Activated T-cell treated with anti-CD3 and anti-CD28 coated beads for 4 hours (primary cell): Measurements from ENCODE around the gene OPRL1.
"Not testable (repeated sequence)": the region's sequence is repeated elsewhere in the genome, so short reads cannot be mapped to it uniquely, and the experiment has no call there.

Experiments
- DNase-seq: peaks from one replicate; pipeline ENCODE4 v3.0.0-alpha.2; 2020

OPRL1 gene

GRCh38 chr20:64106435-64106961, 26.6 kb downstream of the OPRL1 start:
- DNase-seq = no peak

- DNase-seq = no peak
Observed at GRCh38 chr20:64106981-64107735, 27.3 kb downstream of the OPRL1 start, which contains the start of gene NPBWR2. TSS of gene NPBWR2 (minus strand) at chr20:64107565. CDS start at chr20:64106831, 734 bp downstream.

GRCh38 chr20:64107736-64108457, 28.0 kb downstream of the OPRL1 start:
- DNase-seq = no peak

- DNase-seq = no peak
Observed at GRCh38 chr20:64108731-64109681, 29.1 kb downstream of the OPRL1 start.

GRCh38 chr20:64109831-64110391, 30.0 kb downstream of the OPRL1 start:
- no peak for DNase-seq

- DNase-seq = no peak
Observed at GRCh38 chr20:64110411-64111068, 30.7 kb downstream of the OPRL1 start.

- DNase-seq = no peak
Observed at GRCh38 chr20:64111841-64112641, 32.2 kb downstream of the OPRL1 start.

- DNase-seq = no peak
Observed at GRCh38 chr20:64112691-64113443, 33.0 kb downstream of the OPRL1 start.

- DNase-seq = no peak
Observed at GRCh38 chr20:64113444-64113775, 33.5 kb downstream of the OPRL1 start.

GRCh38 chr20:64113796-64114355, 34.0 kb downstream of the OPRL1 start:
- DNase-seq = no peak

- no peak for DNase-seq
Observed at GRCh38 chr20:64114356-64114971, 34.6 kb downstream of the OPRL1 start.

- DNase-seq = no peak
Observed at GRCh38 chr20:64115171-64115911, 35.5 kb downstream of the OPRL1 start.

GRCh38 chr20:64116016-64116415, 36.1 kb downstream of the OPRL1 start:
- no peak for DNase-seq

- DNase-seq = no peak
Observed at GRCh38 chr20:64116541-64117431, 36.9 kb downstream of the OPRL1 start.

- DNase-seq = not testable (repeated sequence)
Observed at GRCh38 chr20:64117432-64117777, 37.5 kb downstream of the OPRL1 start.

GRCh38 chr20:64119301-64119680, 39.4 kb downstream of the OPRL1 start:
- DNase-seq = no peak

- DNase-seq = no peak
Observed at GRCh38 chr20:64119681-64120341, 39.9 kb downstream of the OPRL1 start.
